Duodenal mucosa (tissue), 2 donors: Measurements from ENCODE around the gene SPINK13.
"Not testable (repeated sequence)": the region's sequence is repeated elsewhere in the genome, so short reads cannot be mapped to it uniquely, and the experiment has no call there.

Experiments used
- H3K27ac ChIP-seq: one replicate; pipeline ENCODE4 v1.7.0; 2013; ENCODE audit warnings: low read depth, low read length
- H3K27me3 ChIP-seq, 2 donors: one replicate each; pipeline ENCODE4 v1.7.0; 2013; ENCODE audit warnings: low read length in 2 of 2, control low read depth in 1 of 2; ENCODE audit not compliant: insufficient read depth in 2 of 2, control insufficient read depth in 1 of 2
- H3K36me3 ChIP-seq, 2 donors: one replicate each; pipeline ENCODE4 v1.7.0; 2013; ENCODE audit warnings: low read length in 2 of 2, control low read depth in 1 of 2; ENCODE audit not compliant: insufficient read depth in 2 of 2, control insufficient read depth in 1 of 2
- H3K4me1 ChIP-seq, 2 donors: one replicate each; pipeline ENCODE4 v1.7.0; 2013; ENCODE audit warnings: low read length in 2 of 2, control low read depth in 1 of 2; ENCODE audit not compliant: insufficient read depth in 2 of 2, control insufficient read depth in 1 of 2
- H3K4me3 ChIP-seq, 2 donors: one replicate each; pipeline ENCODE4 v1.7.0; 2013; ENCODE audit warnings: low read length in 2 of 2, low read depth in 1 of 2
- H3K9ac ChIP-seq, 2 donors: one replicate each; pipeline ENCODE4 v1.7.0; 2013; ENCODE audit warnings: low read length in 2 of 2, low read depth in 1 of 2
- H3K9me3 ChIP-seq, 2 donors: one replicate each; pipeline ENCODE4 v1.7.0; 2013; ENCODE audit warnings: low read length in 2 of 2, control low read depth in 1 of 2; ENCODE audit not compliant: control insufficient read depth in 1 of 2

The SPINK13 gene

DNA sequence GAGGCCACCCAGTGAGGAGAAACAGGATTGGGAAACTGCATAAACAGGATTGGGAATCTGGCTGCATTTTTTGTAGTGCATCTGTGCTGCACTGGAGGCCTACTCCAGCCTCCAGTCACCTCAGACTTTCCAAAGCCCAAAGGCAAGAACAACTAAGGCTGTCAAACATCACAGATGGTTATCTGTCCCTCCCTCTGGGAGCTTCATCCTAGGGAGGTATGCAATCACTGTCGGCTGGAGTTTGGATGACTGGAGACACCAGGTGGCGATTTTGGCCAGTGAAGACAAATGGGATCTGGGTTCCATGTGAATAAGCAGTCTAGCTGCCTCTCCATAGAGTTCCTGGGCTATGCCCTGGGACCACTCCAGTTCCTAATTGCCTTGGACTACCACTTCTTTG is 9.3 kb upstream of the SPINK13 start:
- H3K9me3 ChIP-seq, result peaks cover 0 to 8% of the 10 kb centered on the region in 2 donors
- no peaks in the 10 kb centered on the region for H3K4me1 ChIP-seq
- H3K27ac ChIP-seq, result no peak overlapping the region
- no peak overlapping the region for H3K9ac ChIP-seq
- no peak overlapping the region for H3K4me3 ChIP-seq
- H3K36me3 ChIP-seq, result no peaks in the 10 kb centered on the region
- H3K27me3 ChIP-seq, result no peaks in the 10 kb centered on the region

DNA sequence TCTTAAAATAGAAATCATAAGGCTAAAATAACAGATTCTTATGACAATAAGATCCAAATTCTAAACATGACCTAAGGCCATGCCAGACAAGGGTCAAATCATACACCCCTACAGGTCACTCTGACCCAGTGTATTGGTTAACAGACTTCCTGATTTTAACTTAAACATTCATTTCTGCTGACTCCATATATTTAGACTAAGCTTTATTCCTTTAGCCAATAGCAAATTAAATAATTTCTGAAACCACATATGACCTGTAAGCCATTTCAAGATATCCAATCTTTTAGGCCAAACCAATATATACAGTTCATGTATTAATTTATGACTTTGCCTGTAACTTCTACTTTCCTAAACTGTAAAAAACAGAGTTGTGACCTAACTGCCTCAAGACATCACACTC is 7.4 kb upstream of the SPINK13 start:
- H3K9me3 ChIP-seq, result peaks cover 0 to 8% of the 10 kb centered on the region in 2 donors
- H3K4me1 ChIP-seq, result no peaks in the 10 kb centered on the region
- no peak overlapping the region for H3K9ac ChIP-seq
- no peak overlapping the region for H3K27ac ChIP-seq
- H3K36me3 ChIP-seq, result no peaks in the 10 kb centered on the region
- H3K27me3 ChIP-seq, result no peaks in the 10 kb centered on the region
- H3K4me3 ChIP-seq, result no peak overlapping the region

DNA sequence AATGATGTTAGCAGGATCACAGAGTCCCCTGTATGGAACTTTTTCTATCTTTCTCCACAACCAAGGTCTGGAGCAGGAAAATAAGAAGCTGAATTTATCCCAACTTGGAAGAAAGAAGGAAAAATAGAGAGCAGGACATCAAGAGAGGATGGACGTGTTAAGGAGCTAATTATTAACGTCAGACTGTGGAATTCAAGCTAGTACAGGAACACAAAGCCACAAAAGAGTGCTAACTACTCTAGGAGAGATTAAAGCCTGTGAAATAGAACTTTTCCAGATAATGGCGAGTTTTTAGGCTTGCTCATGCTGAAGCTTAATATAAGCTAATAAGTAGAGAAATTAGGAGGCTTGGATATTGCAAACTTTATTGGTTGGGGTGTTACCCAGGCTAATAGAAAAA is 632 bp upstream of the SPINK13 start:
- Histone ChIP-seq H3K27ac (no peak overlapping the region), H3K9me3 (no peaks in the 10 kb centered on the region), H3K4me1 (no peaks in the 10 kb centered on the region), H3K9ac (no peak overlapping the region), H3K4me3 (no peak overlapping the region), H3K27me3 (no peaks in the 10 kb centered on the region), H3K36me3 (no peaks in the 10 kb centered on the region)

DNA sequence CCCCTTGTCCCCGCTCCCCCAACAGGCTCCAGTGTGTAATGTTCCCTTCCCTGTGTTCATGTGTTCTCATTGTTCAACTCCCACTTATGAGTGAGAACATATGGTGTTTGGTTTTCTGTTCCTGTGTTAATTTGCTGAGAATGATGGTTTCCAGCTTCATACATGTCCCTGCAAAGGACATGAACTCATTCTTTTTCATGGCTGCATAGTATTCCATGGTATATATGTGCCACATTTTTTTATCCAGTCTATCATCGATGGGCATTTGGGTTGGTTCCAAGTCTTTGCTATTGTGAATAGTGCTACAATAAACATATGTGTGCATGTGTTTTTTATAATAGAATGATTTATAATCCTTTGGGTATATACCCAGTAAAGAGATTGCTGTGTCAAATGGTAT is 6.5 kb downstream of the SPINK13 start:
- H3K4me3 ChIP-seq, H3K4me1 ChIP-seq, H3K27ac ChIP-seq, H3K27me3 ChIP-seq, H3K9ac ChIP-seq, H3K36me3 ChIP-seq, H3K9me3 ChIP-seq: not testable (repeated sequence)

DNA sequence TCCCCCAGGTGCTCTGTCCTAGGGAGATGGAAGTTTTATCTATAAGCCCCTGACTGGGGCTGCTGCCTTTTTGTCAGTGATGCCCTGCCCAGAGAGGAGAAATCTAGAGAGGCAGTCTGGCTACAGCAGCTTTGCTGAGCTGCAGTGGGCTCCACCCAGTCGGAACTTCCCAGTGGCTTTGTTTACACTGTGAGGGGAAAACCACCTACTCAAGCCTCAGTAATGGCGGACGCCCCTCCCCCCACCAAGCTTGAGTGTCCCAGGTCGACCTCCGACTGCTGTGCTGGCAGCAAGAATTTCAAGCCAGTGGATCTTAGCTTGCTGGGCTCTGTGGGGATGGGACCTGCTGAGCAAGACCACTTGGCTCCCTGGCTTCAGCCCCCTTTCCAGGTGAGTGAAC is 12.3 kb downstream of the SPINK13 start:
- not testable (repeated sequence) for H3K4me3 ChIP-seq, H3K4me1 ChIP-seq, H3K9ac ChIP-seq, H3K27me3 ChIP-seq, H3K9me3 ChIP-seq, H3K27ac ChIP-seq, H3K36me3 ChIP-seq

DNA sequence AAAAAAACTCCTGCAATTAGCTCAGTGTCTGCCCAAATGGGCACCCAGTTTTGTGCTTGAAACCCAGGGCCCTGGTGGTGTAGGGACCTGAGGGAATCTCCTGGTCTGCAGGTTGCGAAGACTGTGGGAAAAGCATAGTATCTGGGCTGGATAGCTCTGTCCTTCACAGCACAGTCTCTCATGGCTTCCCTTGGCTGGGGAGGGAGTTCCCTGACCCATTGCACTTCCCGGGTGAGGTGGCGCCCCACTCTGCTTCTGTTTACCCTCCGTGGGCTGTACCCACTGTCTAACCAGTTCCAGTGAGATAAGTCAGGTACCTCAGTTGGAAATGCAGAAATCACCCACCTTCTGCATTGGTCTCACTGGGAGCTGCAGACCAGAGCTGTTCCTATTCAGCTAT is 12.7 kb downstream of the SPINK13 start:
- H3K4me3 ChIP-seq, H3K4me1 ChIP-seq, H3K9ac ChIP-seq, H3K27me3 ChIP-seq, H3K27ac ChIP-seq, H3K9me3 ChIP-seq, H3K36me3 ChIP-seq: not testable (repeated sequence)

DNA sequence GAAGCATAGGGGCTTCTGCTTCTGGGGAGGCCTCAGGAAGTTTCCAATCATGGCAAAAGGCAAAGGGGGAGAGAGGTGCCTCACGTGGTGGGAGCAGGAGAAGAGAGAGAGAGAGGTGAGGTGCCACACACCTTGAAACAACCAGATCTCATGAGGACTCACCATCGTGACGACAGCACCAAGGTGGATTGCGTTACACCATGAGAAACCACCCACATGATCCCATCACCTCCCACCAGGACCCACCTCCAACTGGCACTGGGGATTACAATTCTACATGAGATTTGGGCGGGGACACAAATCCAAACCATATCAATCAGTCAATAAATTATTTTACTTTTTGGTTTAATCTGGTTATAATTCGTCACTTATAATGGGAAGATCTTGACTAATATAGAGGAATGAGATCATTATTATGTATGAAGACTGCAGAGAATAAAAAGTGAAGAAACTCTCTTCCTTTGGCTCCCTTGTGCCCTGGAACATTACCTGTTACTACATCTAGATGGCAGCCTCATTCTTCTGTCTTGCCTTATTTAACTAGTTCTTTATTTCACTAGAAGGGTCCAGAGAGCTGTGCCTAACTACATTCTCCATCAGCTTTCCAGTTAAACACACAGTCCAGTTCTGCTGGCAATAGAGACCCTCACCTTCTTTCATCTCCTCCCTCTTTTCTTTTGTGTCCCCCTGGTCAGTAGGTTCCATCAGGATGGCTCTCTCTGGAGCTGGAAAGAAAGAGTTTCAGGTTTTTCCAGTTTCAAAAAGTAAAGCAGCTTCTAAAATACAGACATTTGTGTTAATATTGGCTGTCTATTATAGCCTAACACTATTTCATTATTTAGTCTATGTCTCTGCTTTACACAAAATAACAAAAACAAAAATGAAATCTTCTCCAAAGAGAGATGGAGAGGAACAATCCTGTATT is 21.9 kb downstream of the SPINK13 start:
- Histone ChIP-seq H3K36me3 (no peaks in the 10 kb centered on the region), H3K4me3 (no peak overlapping the region), H3K9ac (no peak overlapping the region), H3K9me3 (no peaks in the 10 kb centered on the region), H3K27ac (no peak overlapping the region), H3K27me3 (no peaks in the 10 kb centered on the region), H3K4me1 (no peaks in the 10 kb centered on the region)

DNA sequence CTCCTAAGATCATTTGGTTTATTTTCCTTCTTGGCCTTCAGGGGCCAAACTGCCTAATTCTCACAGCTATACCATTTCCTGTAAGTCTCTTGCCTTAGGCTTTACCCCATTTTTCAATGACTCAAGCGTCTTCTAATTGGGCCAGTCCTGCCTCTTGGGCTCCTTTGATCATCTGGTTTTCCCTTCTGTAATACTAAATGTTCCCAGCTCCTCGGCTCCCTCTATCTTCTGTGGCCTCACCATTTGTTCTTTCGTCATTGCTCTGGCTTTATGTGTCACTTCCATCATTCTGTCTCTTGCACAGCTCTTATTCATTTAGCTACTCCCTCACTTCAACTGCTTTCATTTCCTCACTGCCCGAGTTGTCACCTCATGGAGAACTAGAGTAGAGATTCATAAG is 29.1 kb downstream of the SPINK13 start:
- Histone ChIP-seq H3K9me3 (no peaks in the 10 kb centered on the region), H3K36me3 (no peaks in the 10 kb centered on the region), H3K9ac (no peak overlapping the region), H3K4me3 (no peak overlapping the region), H3K27ac (no peak overlapping the region), H3K27me3 (no peaks in the 10 kb centered on the region), H3K4me1 (no peaks in the 10 kb centered on the region)

DNA sequence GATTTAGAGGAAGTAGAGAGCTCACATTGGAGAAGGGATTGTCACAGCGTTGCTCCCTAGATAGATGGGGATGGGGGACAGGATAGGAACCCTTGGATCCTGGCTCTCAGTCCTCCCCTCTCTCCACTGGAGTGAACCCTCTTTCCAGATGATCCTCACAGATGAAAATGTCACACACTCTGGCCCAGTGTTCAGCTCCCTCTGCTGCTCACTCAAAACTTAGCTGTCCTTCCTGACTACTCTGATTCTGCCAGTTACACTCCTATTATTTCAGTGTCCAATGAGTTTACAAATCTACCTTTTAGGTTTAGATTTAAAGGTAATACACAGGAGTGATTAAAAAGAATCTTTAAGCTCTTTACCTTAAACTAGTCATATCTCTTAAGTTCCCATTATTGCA is 37.9 kb downstream of the SPINK13 start:
- Histone ChIP-seq H3K4me1 (no peaks in the 10 kb centered on the region), H3K27ac (no peak overlapping the region), H3K9me3 (no peaks in the 10 kb centered on the region), H3K4me3 (no peak overlapping the region), H3K27me3 (no peaks in the 10 kb centered on the region), H3K36me3 (no peaks in the 10 kb centered on the region), H3K9ac (no peak overlapping the region)

DNA sequence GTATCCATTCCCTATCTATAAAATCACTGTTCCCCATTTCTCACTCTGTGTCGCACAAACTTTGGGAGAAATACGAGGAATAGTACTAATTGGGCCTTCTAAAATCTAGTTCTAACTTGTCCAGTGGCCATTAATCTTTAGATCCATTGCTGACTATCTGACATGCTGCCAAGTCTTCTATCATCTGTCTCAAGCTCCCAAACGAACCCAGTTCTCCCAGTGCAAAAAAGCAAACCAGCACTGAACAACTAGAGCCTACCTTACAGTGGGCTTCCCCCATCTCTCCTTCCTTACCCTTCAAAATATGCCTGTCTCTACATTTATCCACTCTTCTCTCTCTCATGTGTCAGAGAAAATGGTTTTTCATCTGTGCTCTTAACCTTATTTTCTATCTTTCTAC is 40.4 kb downstream of the SPINK13 start:
- Histone ChIP-seq H3K36me3 (no peaks in the 10 kb centered on the region), H3K4me1 (no peaks in the 10 kb centered on the region), H3K9ac (no peak overlapping the region), H3K27me3 (no peaks in the 10 kb centered on the region), H3K9me3 (no peaks in the 10 kb centered on the region), H3K4me3 (no peak overlapping the region), H3K27ac (no peak overlapping the region)
